Measurements from ENCODE around the gene LCN12.
A peak's percentile ranks its signal among the peaks of the same experiment; 100 is the strongest.

Gene LCN12

DNA sequence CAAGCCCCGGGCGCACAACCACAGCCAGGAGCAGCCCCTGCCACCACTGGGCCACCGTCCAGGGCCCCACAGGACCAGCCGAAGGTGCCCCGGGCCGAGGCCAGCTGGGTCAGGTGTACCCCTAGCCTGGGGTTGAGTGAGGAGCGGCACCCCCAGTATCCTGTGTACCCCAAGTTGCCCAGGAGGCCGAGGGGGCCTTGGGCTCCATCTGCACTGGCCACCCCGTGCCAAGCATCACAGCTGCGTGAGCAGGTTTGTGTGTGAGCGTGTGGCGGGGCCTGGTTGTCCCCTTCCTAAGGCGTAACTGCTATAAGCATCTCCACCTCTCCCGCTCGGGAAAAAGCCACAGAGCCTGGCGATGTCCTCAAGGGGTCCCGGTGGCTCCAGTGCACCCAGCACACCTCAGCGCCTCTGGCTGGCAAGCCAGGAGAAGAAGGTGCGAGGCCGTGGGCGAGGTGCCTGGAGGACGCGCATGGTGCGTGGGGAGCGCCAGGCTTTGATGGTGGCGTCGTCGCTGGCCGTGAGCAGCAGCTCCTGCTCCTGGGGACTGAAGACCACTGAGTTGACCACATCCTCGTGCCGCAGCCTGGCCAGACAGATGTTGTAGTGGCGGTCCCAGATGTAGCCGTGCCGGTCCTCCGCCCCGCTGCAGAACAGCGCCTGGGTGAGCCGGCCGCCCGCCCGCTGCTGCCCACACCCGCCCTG is 11.4 kb upstream of the LCN12 start:
- peaks cover 62% of the 10 kb centered on the region for H3K36me3 ChIP-seq (ENCODE audit: control insufficient read depth, insufficient read depth, low read length)

GRCh38 chr9:136941231-136942111 is 10.6 kb upstream of the LCN12 start:
- peaks cover 58% of the 10 kb centered on the region for H3K36me3 ChIP-seq (ENCODE audit: control insufficient read depth, insufficient read depth, low read length)
- H3K4me1 ChIP-seq (ENCODE audit: control insufficient read depth, insufficient read depth, low read length, poor library complexity, severe bottlenecking) = peaks cover 4% of the 10 kb centered on the region
- H3K9me3 ChIP-seq (ENCODE audit: control insufficient read depth, low read length) = no peaks in the 10 kb centered on the region
- WGBS, 2 experiments (ENCODE audit: insufficient coverage in 2 of 2) = 97 to 98% methylated on average over 44 to 55 of the region's 55 CpGs
- no peak overlapping the region for H3K4me3 ChIP-seq (ENCODE audit: extremely low read depth, insufficient read depth, low read length, poor library complexity, severe bottlenecking)
- no peak overlapping the region for H3K27ac ChIP-seq (ENCODE audit: low read depth, low read length, severe bottlenecking)

More for the DNA sequence above, 11.4 kb upstream of the LCN12 start:
- 97 to 98% methylated on average over 37 to 42 of the region's 42 CpGs for WGBS, 2 experiments (ENCODE audit: insufficient coverage in 2 of 2)
- no peak overlapping the region for H3K27ac ChIP-seq (ENCODE audit: low read depth, low read length, severe bottlenecking)
- H3K4me3 ChIP-seq (ENCODE audit: extremely low read depth, insufficient read depth, low read length, poor library complexity, severe bottlenecking) = no peak overlapping the region
- no peaks in the 10 kb centered on the region for H3K9me3 ChIP-seq (ENCODE audit: control insufficient read depth, low read length)
- peaks cover 4% of the 10 kb centered on the region for H3K4me1 ChIP-seq (ENCODE audit: control insufficient read depth, insufficient read depth, low read length, poor library complexity, severe bottlenecking)

GRCh38 chr9:136942112-136942880 is 9.8 kb upstream of the LCN12 start:
- H3K36me3 ChIP-seq (ENCODE audit: control insufficient read depth, insufficient read depth, low read length) = peaks cover 54% of the 10 kb centered on the region
- no peak overlapping the region for H3K27ac ChIP-seq (ENCODE audit: low read depth, low read length, severe bottlenecking)
- no peaks in the 10 kb centered on the region for H3K9me3 ChIP-seq (ENCODE audit: control insufficient read depth, low read length)
- WGBS, 2 experiments (ENCODE audit: insufficient coverage in 2 of 2) = 96 to 97% methylated on average over 49 to 60 of the region's 60 CpGs
- peaks cover 4% of the 10 kb centered on the region for H3K4me1 ChIP-seq (ENCODE audit: control insufficient read depth, insufficient read depth, low read length, poor library complexity, severe bottlenecking)
- H3K4me3 ChIP-seq (ENCODE audit: extremely low read depth, insufficient read depth, low read length, poor library complexity, severe bottlenecking) = no peak overlapping the region

DNA sequence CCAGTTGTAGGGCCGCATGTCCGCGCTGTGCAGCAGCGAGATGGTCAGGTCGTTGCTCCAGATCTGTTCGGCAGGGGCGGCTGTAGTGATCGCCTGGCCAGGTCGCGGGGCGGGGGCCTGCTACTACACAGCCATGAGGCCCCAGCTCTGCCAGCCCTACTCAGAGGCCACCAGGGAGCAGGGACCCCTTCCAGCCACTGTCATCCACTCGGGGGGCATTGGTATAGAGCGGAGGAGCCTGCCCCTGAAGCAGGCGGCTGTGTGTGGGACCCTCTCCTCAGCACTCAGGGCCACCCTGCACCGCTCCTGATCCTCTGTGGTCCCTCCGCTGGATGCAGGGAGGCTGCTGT is 9.2 kb upstream of the LCN12 start:
- Histone ChIP-seq H3K9me3 (ENCODE audit: control insufficient read depth, low read length) (no peaks in the 10 kb centered on the region), H3K27ac (ENCODE audit: low read depth, low read length, severe bottlenecking) (no peak overlapping the region), H3K4me3 (ENCODE audit: extremely low read depth, insufficient read depth, low read length, poor library complexity, severe bottlenecking) (peak overlapping the region; percentile 82), H3K4me1 (ENCODE audit: control insufficient read depth, insufficient read depth, low read length, poor library complexity, severe bottlenecking) (peaks cover 4% of the 10 kb centered on the region), H3K36me3 (ENCODE audit: control insufficient read depth, insufficient read depth, low read length) (peaks cover 49% of the 10 kb centered on the region)
- WGBS, 2 experiments (ENCODE audit: insufficient coverage in 2 of 2) = 98 to 100% methylated on average over 7 to 12 of the region's 16 CpGs

DNA sequence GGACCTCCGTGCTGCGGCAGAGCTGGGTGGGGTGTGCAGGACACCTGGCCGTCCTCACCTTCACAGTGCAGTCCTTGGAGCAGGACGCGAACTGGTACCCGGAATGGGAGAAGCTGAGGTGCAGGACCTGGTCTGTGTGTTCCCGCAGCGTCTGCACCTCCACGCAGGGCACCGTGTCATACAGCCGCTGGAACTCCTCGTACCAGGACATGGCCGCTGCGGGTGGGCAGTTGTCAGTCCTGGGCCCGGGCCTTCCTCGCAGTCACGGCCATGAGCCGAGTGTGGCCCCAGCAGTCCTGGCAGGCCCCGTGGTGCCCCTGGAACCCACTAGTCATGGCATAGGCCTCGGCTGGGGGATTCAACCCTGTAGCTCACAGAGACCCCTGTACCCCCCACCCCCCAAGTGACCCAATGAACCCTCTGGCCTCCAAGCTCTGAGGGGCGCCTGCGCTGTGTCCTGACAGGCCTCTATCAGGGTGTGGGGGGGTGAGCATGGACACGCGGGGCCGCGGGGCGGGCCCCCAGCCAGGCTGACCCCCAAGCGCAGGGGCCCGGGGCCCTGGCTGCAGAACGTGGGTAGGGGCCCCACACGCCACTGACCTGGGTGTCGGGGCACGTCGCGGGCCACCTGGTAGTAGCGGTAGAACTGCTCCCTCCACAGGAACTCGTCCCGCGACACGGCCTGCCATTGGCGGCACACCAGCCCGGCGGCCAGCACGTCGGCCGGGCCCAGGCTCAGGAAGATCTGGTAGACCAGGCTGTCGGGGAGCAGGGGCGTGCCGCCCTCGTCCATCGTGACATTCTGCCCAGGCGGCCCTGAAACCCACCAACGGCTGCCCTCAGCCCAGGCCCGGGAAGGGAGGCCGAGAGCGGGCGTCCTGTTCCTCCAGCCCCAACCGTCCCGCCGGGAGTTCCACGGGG is 8.5 kb upstream of the LCN12 start:
- no peak overlapping the region for H3K27ac ChIP-seq (ENCODE audit: low read depth, low read length, severe bottlenecking)
- H3K36me3 ChIP-seq (ENCODE audit: control insufficient read depth, insufficient read depth, low read length) = peaks cover 46% of the 10 kb centered on the region
- H3K4me3 ChIP-seq (ENCODE audit: extremely low read depth, insufficient read depth, low read length, poor library complexity, severe bottlenecking) = peak overlapping the region; percentile 82
- WGBS, 2 experiments (ENCODE audit: insufficient coverage in 2 of 2) = 32 to 33% methylated on average over 53 to 57 of the region's 61 CpGs
- peaks cover 4% of the 10 kb centered on the region for H3K4me1 ChIP-seq (ENCODE audit: control insufficient read depth, insufficient read depth, low read length, poor library complexity, severe bottlenecking)
- no peaks in the 10 kb centered on the region for H3K9me3 ChIP-seq (ENCODE audit: control insufficient read depth, low read length)

DNA sequence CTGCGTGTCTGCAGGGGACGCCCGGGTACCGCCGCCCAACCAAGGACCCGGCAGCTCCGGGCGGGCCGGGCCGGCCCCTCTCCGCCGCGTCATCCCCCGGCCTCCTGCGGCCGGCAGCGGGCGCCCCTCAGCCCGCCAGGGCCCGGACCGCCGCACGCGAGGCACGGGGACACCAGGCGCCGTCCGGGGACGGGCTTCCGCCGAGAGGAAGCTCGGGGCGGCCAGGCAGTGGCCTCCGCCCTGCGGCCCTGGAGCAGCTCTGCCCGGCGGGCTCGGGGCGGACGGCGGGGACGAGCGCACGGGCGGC is 7.9 kb upstream of the LCN12 start:
- Histone ChIP-seq H3K4me3 (ENCODE audit: extremely low read depth, insufficient read depth, low read length, poor library complexity, severe bottlenecking) (peak overlapping the region; percentile 82), H3K36me3 (ENCODE audit: control insufficient read depth, insufficient read depth, low read length) (peaks cover 41% of the 10 kb centered on the region), H3K4me1 (ENCODE audit: control insufficient read depth, insufficient read depth, low read length, poor library complexity, severe bottlenecking) (peaks cover 4% of the 10 kb centered on the region), H3K27ac (ENCODE audit: low read depth, low read length, severe bottlenecking) (no peak overlapping the region), H3K9me3 (ENCODE audit: control insufficient read depth, low read length) (no peaks in the 10 kb centered on the region)
- 0 to 1% methylated on average over 35 to 39 of the region's 45 CpGs for WGBS, 2 experiments (ENCODE audit: insufficient coverage in 2 of 2)

GRCh38 chr9:136944519-136945332 is 7.3 kb upstream of the LCN12 start, which contains the start of the genes C8G and FBXW5:
Gene C8G, plus strand, starts transcription at chr9:136945243. Its CDS starts 78 bp downstream, at chr9:136945321.
Gene FBXW5, minus strand, starts transcription at chr9:136944738. Its CDS starts 655 bp downstream, at chr9:136944083.
- WGBS, 2 experiments (ENCODE audit: insufficient coverage in 2 of 2) = 7 to 8% methylated on average over 62 to 73 of the region's 74 CpGs
- H3K4me3 ChIP-seq (ENCODE audit: extremely low read depth, insufficient read depth, low read length, poor library complexity, severe bottlenecking) = peak within 1 kb of the TSS; percentile 82
- no peak within 1 kb of the TSS for H3K27ac ChIP-seq (ENCODE audit: low read depth, low read length, severe bottlenecking)
- no peaks in the 10 kb centered on the region for H3K9me3 ChIP-seq (ENCODE audit: control insufficient read depth, low read length)
- peaks cover 4% of the 10 kb centered on the region for H3K4me1 ChIP-seq (ENCODE audit: control insufficient read depth, insufficient read depth, low read length, poor library complexity, severe bottlenecking)
- peaks cover 35% of the 10 kb centered on the region for H3K36me3 ChIP-seq (ENCODE audit: control insufficient read depth, insufficient read depth, low read length)

DNA sequence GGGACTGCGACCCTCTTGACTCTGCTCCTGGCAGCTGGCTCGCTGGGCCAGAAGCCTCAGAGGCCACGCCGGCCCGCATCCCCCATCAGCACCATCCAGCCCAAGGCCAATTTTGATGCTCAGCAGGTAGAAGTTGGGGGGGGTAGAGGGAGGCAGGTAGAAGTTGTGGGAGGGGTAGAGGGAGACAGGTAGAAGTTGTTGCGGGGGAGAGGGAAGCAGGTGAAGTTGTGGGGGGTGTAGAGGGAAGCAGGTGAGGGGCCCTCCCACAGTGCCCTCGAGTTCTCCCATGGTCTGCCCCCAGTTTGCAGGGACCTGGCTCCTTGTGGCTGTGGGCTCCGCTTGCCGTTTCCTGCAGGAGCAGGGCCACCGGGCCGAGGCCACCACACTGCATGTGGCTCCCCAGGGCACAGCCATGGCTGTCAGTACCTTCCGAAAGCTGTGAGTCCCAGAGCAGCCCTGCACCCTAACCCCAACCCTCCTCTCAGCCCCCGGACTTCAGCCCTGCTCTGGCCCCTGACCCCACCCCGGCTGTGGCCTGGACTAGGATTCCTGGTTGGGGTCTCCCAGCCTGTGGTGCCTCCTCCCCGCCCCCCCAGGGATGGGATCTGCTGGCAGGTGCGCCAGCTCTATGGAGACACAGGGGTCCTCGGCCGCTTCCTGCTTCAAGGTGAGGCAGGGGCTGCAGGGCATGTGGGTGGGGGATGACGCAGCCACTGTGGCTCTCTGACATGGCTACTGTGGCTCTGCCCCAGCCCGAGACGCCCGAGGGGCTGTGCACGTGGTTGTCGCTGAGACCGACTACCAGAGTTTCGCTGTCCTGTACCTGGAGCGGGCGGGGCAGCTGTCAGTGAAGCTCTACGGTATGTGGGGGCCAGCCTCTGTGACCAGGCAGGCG is 6.5 kb upstream of the LCN12 start:
- Histone ChIP-seq H3K36me3 (ENCODE audit: control insufficient read depth, insufficient read depth, low read length) (peaks cover 27% of the 10 kb centered on the region), H3K27ac (ENCODE audit: low read depth, low read length, severe bottlenecking) (no peak overlapping the region), H3K4me1 (ENCODE audit: control insufficient read depth, insufficient read depth, low read length, poor library complexity, severe bottlenecking) (peaks cover 4% of the 10 kb centered on the region), H3K9me3 (ENCODE audit: control insufficient read depth, low read length) (no peaks in the 10 kb centered on the region), H3K4me3 (ENCODE audit: extremely low read depth, insufficient read depth, low read length, poor library complexity, severe bottlenecking) (no peak overlapping the region)
- 88 to 94% methylated on average over 24 to 29 of the region's 30 CpGs for WGBS, 2 experiments (ENCODE audit: insufficient coverage in 2 of 2)
